GM21447 (cell line): ENCODE data around the gene SDC3.

Experiments
- ATAC-seq: cut with Tn5 transposase; IDR thresholded peaks from one replicate; pipeline ENCODE4 v1.9.1; 2021; ENCODE audit not compliant: unreplicated experiment

SDC3 gene

GRCh38 chr1:30823969-30824735, 84.4 kb downstream of the SDC3 start:
- peak; percentile 92 for ATAC-seq

- ATAC-seq: no peak
These were observed 85.0 kb downstream of the SDC3 start for GRCh38 chr1:30823627-30823968.

- ATAC-seq: no peak
These were observed 85.5 kb downstream of the SDC3 start for GRCh38 chr1:30822966-30823581.

- no peak for ATAC-seq
These were observed 86.6 kb downstream of the SDC3 start for GRCh38 chr1:30822006-30822405.

- no peak for ATAC-seq
These were observed 88.3 kb downstream of the SDC3 start for GRCh38 chr1:30820299-30820698.
